Spleen (tissue), 7 donors: ENCODE measurements around the gene DNAJB2.

Experiments used
- CTCF ChIP-seq, 11 experiments: fragments of 200-600 bp in 7 of 11; fragments of 450-650 bp in 4 of 11; sonication (generic) in 4 of 11; IDR thresholded peaks in 8 of 11; conservative IDR thresholded peaks in 3 of 11; 1 replicate in 7 of 11; 2 replicates in 4 of 11; pipeline versions ENCODE4 v1.4.0 to v1.8.0; 2016 to 2021; ENCODE audit warnings: antibody characterized with exemption in 11 of 11, inconsistent platforms in 4 of 11, mild to moderate bottlenecking in 1 of 11
- POLR2AphosphoS5 ChIP-seq, 3 donors: sonication (generic); formaldehyde crosslinking; IDR thresholded peaks; one replicate each; pipeline ENCODE4 v1.5.1; 2017; ENCODE audit warnings: antibody characterized with exemption in 3 of 3
- donor health status: DM: no; HTN: no; CAD: no; lungs with moderate emphysema.
- donor health status: DM: no; HTN: no; CAD: no.
- donor health status: DM: no; HTN: no; CAD: no.

GRCh38 chr2:219286436-219287115, 7.4 kb downstream of the DNAJB2 start:
- TF ChIP-seq CTCF (IDR thresholded peaks at IDR 0.05 in 8 of 11, conservative IDR thresholded peaks at IDR 0.05 in 3 of 11) (no peak), POLR2AphosphoS5 (IDR thresholded peaks at IDR 0.05) (peak in 2 of 3 donors; percentile 33 to 47)
